SK-N-SH (cell line): Measurements from ENCODE around the gene CDV3. TPM values are rescaled to one million over a fixed set of nuclear protein-coding genes. Genes with fewer than 3 reads are reported as not detected.

Experiments
- CTCF ChIA-PET: fragments of 300-600, 350-600 bp; formaldehyde crosslinking; extraction: SDS; loops from one replicate; lab custom pipeline; 2021; lab: Yijun Ruan, JAX
- POLR2A ChIA-PET: fragments of 350-600 bp; sonication (Branson Sonifier 250); formaldehyde crosslinking; extraction: SDS; loops from one replicate; lab custom pipeline; 2020; ENCODE audit warnings: antibody characterized with exemption, inconsistent platforms; lab: Yijun Ruan, JAX
- DNase-seq: peaks from one replicate; pipeline ENCODE4 v3.0.0; 2012
- H2AFZ ChIP-seq: fragments of 200-600 bp; sonication (generic); 2 replicates; pipeline ENCODE4 v1.8.1; 2016; ENCODE audit warnings: antibody characterized with exemption, mild to moderate bottlenecking, low read depth
- H3F3A ChIP-seq: fragments of 200-600 bp; sonication (generic); replicated peaks from 2 replicates; pipeline ENCODE3; 2016; ENCODE audit warnings: antibody characterized with exemption, mild to moderate bottlenecking; ENCODE audit not compliant: insufficient read depth
- H3K27ac ChIP-seq, 2 experiments: fragments of 200-500 bp in 1 of 2; fragments of 200-600 bp in 1 of 2; sonication (Bioruptor generic) in 1 of 2; sonication (generic), shearing (Covaris generic) in 1 of 2; 2 replicates each; pipeline versions ENCODE4 v1.5.1 to v1.6.1; 2014 to 2016; ENCODE audit warnings: low read depth in 2 of 2, inconsistent platforms in 1 of 2, low read length in 1 of 2, mild to moderate bottlenecking in 1 of 2, mixed read lengths in 1 of 2
- H3K27me3 ChIP-seq: fragments of 200-600 bp; sonication (generic), shearing (Covaris generic); 2 replicates; pipeline ENCODE4 v1.6.1; 2016; ENCODE audit warnings: mixed run types; ENCODE audit not compliant: insufficient read depth
- H3K36me3 ChIP-seq, 2 experiments: fragments of 200-500 bp in 1 of 2; fragments of 200-600 bp in 1 of 2; sonication (Bioruptor generic) in 1 of 2; sonication (generic) in 1 of 2; replicated peaks in 1 of 2; 2 replicates each; pipeline versions ENCODE3 to v1.5.1; 2014 to 2016; ENCODE audit warnings: low read length in 1 of 2, mild to moderate bottlenecking in 1 of 2; ENCODE audit not compliant: insufficient read depth in 2 of 2, control insufficient read depth in 1 of 2
- H3K4me1 ChIP-seq, 2 experiments: fragments of 200-500 bp in 1 of 2; fragments of 200-600 bp in 1 of 2; sonication (Bioruptor generic) in 1 of 2; sonication (generic), shearing (Covaris generic) in 1 of 2; 2 replicates each; pipeline versions ENCODE4 v1.5.1 to v1.6.1; 2014 to 2016; ENCODE audit warnings: low read depth in 1 of 2, low read length in 1 of 2, mixed run types in 1 of 2; ENCODE audit not compliant: insufficient read depth in 2 of 2, control insufficient read depth in 1 of 2
- H3K4me2 ChIP-seq: fragments of 200-600 bp; sonication (generic), shearing (Covaris generic); 2 replicates; pipeline ENCODE4 v1.6.1; 2017; ENCODE audit warnings: mixed run types
- H3K4me3 ChIP-seq, 2 experiments: fragments of 200-500 bp in 1 of 2; fragments of 200-600 bp in 1 of 2; sonication (Bioruptor generic) in 1 of 2; sonication (generic), shearing (Covaris generic) in 1 of 2; 2 replicates each; pipeline versions ENCODE4 v1.5.1 to v1.8.1; 2014 to 2016; ENCODE audit warnings: low read depth in 2 of 2, inconsistent platforms in 1 of 2, low read length in 1 of 2, mild to moderate bottlenecking in 1 of 2, mixed read lengths in 1 of 2, moderate library complexity in 1 of 2
- H3K79me2 ChIP-seq: fragments of 200-600 bp; sonication (generic); 2 replicates; pipeline ENCODE4 v1.8.1; 2017; ENCODE audit warnings: mild to moderate bottlenecking; ENCODE audit not compliant: insufficient read depth
- H3K9ac ChIP-seq: fragments of 200-600 bp; sonication (generic); 2 replicates; pipeline ENCODE4 v1.6.1; 2017; ENCODE audit warnings: mixed run types
- H3K9me2 ChIP-seq: fragments of 200-600 bp; sonication (generic); 2 replicates; pipeline ENCODE4 v1.6.1; 2017; ENCODE audit warnings: mixed run types
- H3K9me3 ChIP-seq: fragments of 200-600 bp; sonication (generic); 2 replicates; pipeline ENCODE4 v1.6.1; 2017; ENCODE audit warnings: mixed run types, mild to moderate bottlenecking, moderate library complexity
- H4K20me1 ChIP-seq: fragments of 200-600 bp; sonication (generic); 2 replicates; pipeline ENCODE4 v1.6.1; 2017; ENCODE audit warnings: mild to moderate bottlenecking, mixed run types; ENCODE audit not compliant: insufficient read depth
- ELF1 ChIP-seq: IDR thresholded peaks from 2 replicates; pipeline ENCODE4 v1.4.0; 2012
- EZH2phosphoT487 ChIP-seq: fragments of 200-600 bp; sonication (generic); IDR thresholded peaks from 2 replicates; pipeline ENCODE4 v1.6.1; 2017; ENCODE audit warnings: low read depth, mixed run types, mild to moderate bottlenecking, antibody characterized with exemption, moderate library complexity, borderline replicate concordance
- FOXJ3 ChIP-seq: sonication (generic); formaldehyde crosslinking; IDR thresholded peaks from 2 replicates; pipeline ENCODE4 v1.5.1; 2020; ENCODE audit warnings: mild to moderate bottlenecking, missing genetic modification reagents
- GABPA ChIP-seq: IDR thresholded peaks from 2 replicates; pipeline ENCODE4 v1.4.0; 2012; ENCODE audit warnings: low read depth, mild to moderate bottlenecking
- GATA2 ChIP-seq: sonication (generic); formaldehyde crosslinking; IDR thresholded peaks from 2 replicates; pipeline ENCODE4 v1.5.0; 2020; ENCODE audit warnings: mild to moderate bottlenecking, missing genetic modification reagents
- JUND ChIP-seq: IDR thresholded peaks from 2 replicates; pipeline ENCODE4 v1.4.0; 2012
- NFIC ChIP-seq: IDR thresholded peaks from 2 replicates; pipeline ENCODE4 v1.4.0; 2012; ENCODE audit warnings: borderline replicate concordance
- PBX3 ChIP-seq: IDR thresholded peaks from 2 replicates; pipeline ENCODE4; 2012
- RAD21 ChIP-seq: IDR thresholded peaks from 2 replicates; pipeline ENCODE4 v1.6.1; 2012; ENCODE audit warnings: mild to moderate bottlenecking, low read length
- RCOR1 ChIP-seq: fragments of 150-350 bp; IDR thresholded peaks from 2 replicates; pipeline ENCODE4 v1.6.1; 2017; ENCODE audit warnings: antibody characterized with exemption, low read length
- SMC3 ChIP-seq: IDR thresholded peaks from 2 replicates; pipeline ENCODE4 v1.6.1; 2012; ENCODE audit warnings: low read depth, low read length, improper control_type of control experiment
- TAF1 ChIP-seq: IDR thresholded peaks from 2 replicates; pipeline ENCODE4 v1.6.1; 2012; ENCODE audit warnings: low read depth, mild to moderate bottlenecking, low read length, moderate library complexity, borderline replicate concordance
- TEAD4 ChIP-seq: IDR thresholded peaks from 2 replicates; pipeline ENCODE4 v1.4.0; 2012; ENCODE audit warnings: mild to moderate bottlenecking, borderline replicate concordance; ENCODE audit not compliant: insufficient read depth
- USF2 ChIP-seq: fragments of 150-350 bp; IDR thresholded peaks from 2 replicates; pipeline ENCODE4 v1.6.1; 2017; ENCODE audit warnings: antibody characterized with exemption, low read length, low read depth, borderline replicate concordance
- YY1 ChIP-seq: IDR thresholded peaks from 2 replicates; pipeline ENCODE4 v1.4.0; 2012; ENCODE audit warnings: low read depth, mild to moderate bottlenecking
- ZBTB33 ChIP-seq: IDR thresholded peaks from 2 replicates; pipeline ENCODE4 v1.4.0; 2012; ENCODE audit warnings: low read depth, borderline replicate concordance
- WGBS: methylation state at CpG from one replicate; pipeline ENCODE4 v1.1.6; 2017; ENCODE audit warnings: low lambda C conversion rate; 5-methylcytosine and 5-hydroxymethylcytosine counted together
- polyA plus RNA-seq, 3 experiments: library from polyadenylated mRNA; depleted of rRNA; stranded (reverse); fragments of >200 nt; gene quantifications; 2 replicates each; pipeline ENCODE4 v1.2.3, GENCODE V29; 2012
- TF ChIP-seq, protein P1 (sequence below): IDR thresholded peaks from 2 replicates; pipeline ENCODE4 v1.4.0; 2012; ENCODE audit warnings: low read depth
- TF ChIP-seq, protein P2 (sequence below): fragments of 150-350 bp; IDR thresholded peaks from 2 replicates; pipeline ENCODE4 v1.6.1; 2016; ENCODE audit warnings: mild to moderate bottlenecking, low read depth, low read length

The CDV3 gene
- polyA plus RNA-seq, 1 of the 3 experiments (the other 2 are of a cell fraction), result 35.4 TPM

DNA sequence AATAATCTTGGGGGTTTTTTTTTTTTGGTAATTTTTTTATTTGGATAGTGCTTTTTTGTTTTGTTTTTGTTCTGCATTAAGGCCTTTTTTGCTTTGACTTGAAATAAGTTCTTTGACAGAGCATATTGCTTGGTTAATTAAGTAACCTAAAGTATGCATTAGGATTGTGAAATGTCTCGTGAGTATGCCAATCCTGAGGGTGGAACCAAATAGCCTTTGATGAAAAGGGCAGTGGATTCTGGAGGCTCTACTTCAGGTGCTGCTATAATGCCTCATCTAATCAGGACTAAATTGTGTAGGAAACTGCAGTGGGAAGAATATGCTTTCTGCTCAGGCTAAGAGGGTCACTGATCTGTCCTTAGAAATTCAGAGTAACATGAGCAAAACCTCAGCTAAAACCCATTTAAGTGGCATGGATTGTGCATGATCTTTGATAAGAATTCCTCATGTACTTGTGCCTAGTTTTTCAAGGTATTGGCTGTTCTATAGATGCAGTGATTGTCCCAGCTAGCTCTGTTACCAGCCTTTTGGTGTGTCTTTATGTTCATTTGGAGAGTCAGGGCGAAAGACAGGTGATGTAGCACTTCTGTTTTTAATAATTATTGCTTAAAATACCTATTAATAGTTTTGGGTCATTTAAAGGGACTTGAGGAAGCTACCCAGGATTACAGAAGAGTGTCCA, 15.4 kb downstream of the CDV3 start:
- Histone ChIP-seq H3K27ac (no peak overlapping the region), H3K9me3 (no peaks in the 10 kb centered on the region)

More for the DNA sequence above, 15.4 kb downstream of the CDV3 start:
- WGBS, result 88% methylated on average over 2 of the region's 2 CpGs
- Histone ChIP-seq H3K27me3 (no peaks in the 10 kb centered on the region), H4K20me1 (peaks cover 34% of the 10 kb centered on the region), H3K4me2 (no peak overlapping the region), H3K79me2 (peaks cover 50% of the 10 kb centered on the region), H3K36me3 (peaks cover 48 to 63% of the 10 kb centered on the region in 2 experiments), H3K4me1 (peaks cover 0 to 14% of the 10 kb centered on the region in 2 experiments; a peak in 3 of 4 replicates), H2AFZ (no peak overlapping the region), H3K9me2 (no peaks in the 10 kb centered on the region), H3K4me3 (no peak overlapping the region), H3F3A (peaks cover 51% of the 10 kb centered on the region), H3K9ac (no peak overlapping the region)
- ChIA-PET POLR2A (no interaction called here), CTCF (interaction anchor here (1.1 kb wide), 1 partner anchor 10 kb away, joined by 4 read pairs; no protein-coding TSS in a partner anchor)
- TF ChIP-seq FOXJ3 (CRISPR knock-in tag) (no peak), YY1 (no peak), USF2 (no peak), EZH2phosphoT487 (no peak), GATA2 (CRISPR knock-in tag) (no peak), ELF1 (no peak), GABPA (no peak), RAD21 (no peak), ZBTB33 (no peak), PBX3 (no peak), JUND (no peak), TAF1 (no peak), SMC3 (no peak), RCOR1 (no peak), TEAD4 (no peak), NFIC (no peak)
- TF ChIP-seq, protein P1, sequence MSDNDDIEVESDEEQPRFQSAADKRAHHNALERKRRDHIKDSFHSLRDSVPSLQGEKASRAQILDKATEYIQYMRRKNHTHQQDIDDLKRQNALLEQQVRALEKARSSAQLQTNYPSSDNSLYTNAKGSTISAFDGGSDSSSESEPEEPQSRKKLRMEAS, result no peak
- TF ChIP-seq, protein P2, sequence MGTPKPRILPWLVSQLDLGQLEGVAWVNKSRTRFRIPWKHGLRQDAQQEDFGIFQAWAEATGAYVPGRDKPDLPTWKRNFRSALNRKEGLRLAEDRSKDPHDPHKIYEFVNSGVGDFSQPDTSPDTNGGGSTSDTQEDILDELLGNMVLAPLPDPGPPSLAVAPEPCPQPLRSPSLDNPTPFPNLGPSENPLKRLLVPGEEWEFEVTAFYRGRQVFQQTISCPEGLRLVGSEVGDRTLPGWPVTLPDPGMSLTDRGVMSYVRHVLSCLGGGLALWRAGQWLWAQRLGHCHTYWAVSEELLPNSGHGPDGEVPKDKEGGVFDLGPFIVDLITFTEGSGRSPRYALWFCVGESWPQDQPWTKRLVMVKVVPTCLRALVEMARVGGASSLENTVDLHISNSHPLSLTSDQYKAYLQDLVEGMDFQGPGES, result no peak
- no peak for DNase-seq
